H9 (cell line): ENCODE measurements around the gene BIRC5. TPM values are rescaled to one million over a fixed set of nuclear protein-coding genes. Genes with fewer than 3 reads are reported as not detected.
A peak's percentile ranks its signal among the peaks of the same experiment; 100 is the strongest.

ENCODE experiments used
- DNase-seq: peaks from one replicate; pipeline ENCODE4 v3.0.0-alpha.2; 2017
- H2AFZ ChIP-seq: one replicate; pipeline ENCODE4 v1.6.1; 2013; ENCODE audit warnings: mild to moderate bottlenecking, low read length, control low read depth, moderate library complexity
- H2AK5ac ChIP-seq: 2 replicates; pipeline ENCODE4 v1.6.1; 2013; ENCODE audit warnings: low read length, control low read depth, mixed read lengths; ENCODE audit not compliant: insufficient read length
- H2BK120ac ChIP-seq: one replicate; pipeline ENCODE4 v1.6.1; 2013; ENCODE audit warnings: low read depth, mild to moderate bottlenecking, low read length, control low read depth, inconsistent platforms; ENCODE audit not compliant: poor library complexity, severe bottlenecking
- H2BK12ac ChIP-seq: 2 replicates; pipeline ENCODE4 v1.6.1; 2013; ENCODE audit warnings: low read length, control low read depth, mixed read lengths, low read depth; ENCODE audit not compliant: insufficient read length
- H2BK15ac ChIP-seq: 2 replicates; pipeline ENCODE4 v1.6.1; 2013; ENCODE audit warnings: low read depth, low read length, control low read depth
- H2BK20ac ChIP-seq: one replicate; pipeline ENCODE4 v1.6.1; 2013; ENCODE audit warnings: low read depth, mild to moderate bottlenecking, low read length, control low read depth, inconsistent platforms; ENCODE audit not compliant: poor library complexity, severe bottlenecking
- H2BK5ac ChIP-seq: 2 replicates; pipeline ENCODE4 v1.6.1; 2013; ENCODE audit warnings: low read length, control low read depth, mixed read lengths; ENCODE audit not compliant: insufficient read length
- H3K14ac ChIP-seq: 2 replicates; pipeline ENCODE4 v1.6.1; 2013; ENCODE audit warnings: low read length, control low read depth; ENCODE audit not compliant: insufficient read depth
- H3K18ac ChIP-seq: 2 replicates; pipeline ENCODE4 v1.6.1; 2013; ENCODE audit warnings: low read depth, mild to moderate bottlenecking, mixed read lengths, low read length, control low read depth; ENCODE audit not compliant: insufficient read length
- H3K23ac ChIP-seq: 2 replicates; pipeline ENCODE4 v1.6.1; 2013; ENCODE audit warnings: low read length, control low read depth, mixed read lengths, low read depth; ENCODE audit not compliant: insufficient read length
- H3K23me2 ChIP-seq: 2 replicates; pipeline ENCODE4 v1.6.1; 2013; ENCODE audit warnings: low read depth, mild to moderate bottlenecking, mixed read lengths, low read length, control low read depth; ENCODE audit not compliant: insufficient read length, poor library complexity, severe bottlenecking
- H3K27ac ChIP-seq: 2 replicates; pipeline ENCODE4 v1.5.1; 2013; ENCODE audit warnings: low read length, control low read depth, mixed read lengths, low read depth; ENCODE audit not compliant: insufficient read length
- H3K27me3 ChIP-seq: 2 replicates; pipeline ENCODE4 v1.6.1; 2013; ENCODE audit warnings: low read length, control low read depth, inconsistent platforms; ENCODE audit not compliant: insufficient read depth
- H3K4ac ChIP-seq: 2 replicates; pipeline ENCODE4 v1.6.1; 2013; ENCODE audit warnings: low read depth, mild to moderate bottlenecking, control low read depth, inconsistent platforms, low read length, moderate library complexity
- H3K4me1 ChIP-seq: 2 replicates; pipeline ENCODE4 v1.6.1; 2013; ENCODE audit warnings: low read length, control low read depth, inconsistent platforms; ENCODE audit not compliant: insufficient read depth
- H3K4me2 ChIP-seq: 2 replicates; pipeline ENCODE4 v1.6.1; 2013; ENCODE audit warnings: low read length, control low read depth, mixed read lengths; ENCODE audit not compliant: insufficient read length, insufficient read depth
- H3K56ac ChIP-seq: 2 replicates; pipeline ENCODE4 v1.6.1; 2013; ENCODE audit warnings: low read depth, mild to moderate bottlenecking, mixed read lengths, low read length, control low read depth; ENCODE audit not compliant: insufficient read length
- H3K79me1 ChIP-seq: 2 replicates; pipeline ENCODE4 v1.6.1; 2013; ENCODE audit warnings: low read depth, mild to moderate bottlenecking, moderate library complexity, low read length, control low read depth, inconsistent platforms; ENCODE audit not compliant: insufficient read depth, poor library complexity, severe bottlenecking
- H3K79me2 ChIP-seq: 2 replicates; pipeline ENCODE4 v1.6.1; 2013; ENCODE audit warnings: low read length, control low read depth, inconsistent platforms; ENCODE audit not compliant: insufficient read depth
- H3K9ac ChIP-seq: 2 replicates; pipeline ENCODE4 v1.6.1; 2013; ENCODE audit warnings: low read length, control low read depth, mixed read lengths; ENCODE audit not compliant: insufficient read length; ENCODE audit errors: extremely low read depth
- H3K9me3 ChIP-seq: one replicate; pipeline ENCODE4 v1.6.1; 2013; ENCODE audit warnings: low read depth, low read length, inconsistent platforms; ENCODE audit not compliant: control insufficient read depth
- H3T11ph ChIP-seq: one replicate; pipeline ENCODE4 v1.6.1; 2013; ENCODE audit warnings: mild to moderate bottlenecking, low read length, control low read depth, inconsistent platforms
- H4K20me1 ChIP-seq: one replicate; pipeline ENCODE4 v1.6.1; 2013; ENCODE audit not compliant: control insufficient read depth, insufficient read length, insufficient read depth
- H4K5ac ChIP-seq: 2 replicates; pipeline ENCODE4 v1.6.1; 2013; ENCODE audit warnings: low read depth, mild to moderate bottlenecking, mixed read lengths, low read length, control low read depth; ENCODE audit not compliant: insufficient read length
- H4K8ac ChIP-seq: replicated peaks from 2 replicates; pipeline ENCODE4 v1.6.1; 2013; ENCODE audit warnings: low read length, control low read depth, mixed read lengths, low read depth; ENCODE audit not compliant: insufficient read length
- H4K91ac ChIP-seq: 2 replicates; pipeline ENCODE4 v1.6.1; 2013; ENCODE audit warnings: low read depth, mild to moderate bottlenecking, moderate library complexity, mixed read lengths, low read length, control low read depth; ENCODE audit not compliant: insufficient read length
- H3K27ac Mint-ChIP-seq, 3 experiments: 2 replicates in 2 of 3; 3 replicates in 1 of 3; pipeline ENCODE4 v1.8.0; 2020 to 2021; ENCODE audit warnings: mixed read lengths in 3 of 3, mild to moderate bottlenecking in 1 of 3, moderate library complexity in 1 of 3
- H3K27me3 Mint-ChIP-seq: 2 replicates; pipeline ENCODE4 v1.8.0; 2021; ENCODE audit warnings: low read depth, mild to moderate bottlenecking, moderate library complexity, mixed read lengths
- H3K36me3 Mint-ChIP-seq, 3 experiments: 2 replicates in 2 of 3; 3 replicates in 1 of 3; pipeline ENCODE4 v1.8.0; 2020 to 2021; ENCODE audit warnings: low read depth in 3 of 3, mixed read lengths in 3 of 3; ENCODE audit not compliant: insufficient read depth in 1 of 3
- H3K4me1 Mint-ChIP-seq, 2 experiments: 2 replicates each; pipeline ENCODE4 v1.8.0; 2020; ENCODE audit warnings: mixed read lengths in 2 of 2
- H3K4me3 Mint-ChIP-seq, 2 experiments: 2 replicates in 1 of 2; 3 replicates in 1 of 2; pipeline ENCODE4 v1.8.0; 2020 to 2021; ENCODE audit warnings: mild to moderate bottlenecking in 2 of 2, mixed read lengths in 2 of 2, moderate library complexity in 1 of 2
- H3K9me3 Mint-ChIP-seq, 2 experiments: 2 replicates in 1 of 2; 3 replicates in 1 of 2; pipeline ENCODE4 v1.8.0; 2020; ENCODE audit warnings: mild to moderate bottlenecking in 2 of 2, mixed read lengths in 2 of 2, moderate library complexity in 1 of 2
- WGBS: extraction: QIAGEN DNeasy Blood & Tissue Kit; methylation state at CpG from one replicate; pipeline ENCODE4 v1.1.7; 2013; ENCODE audit warnings: missing lambda C conversion rate, low lambda C conversion rate, mixed read lengths; ENCODE audit not compliant: insufficient read length; ENCODE audit errors: extremely low coverage; 5-methylcytosine and 5-hydroxymethylcytosine counted together
- total RNA-seq: library from RNA; stranded (reverse); gene quantifications from 2 replicates; pipeline ENCODE4 v1.2.1, GENCODE V29; 2021
- TF ChIP-seq, protein P1 (sequence below): fragments of 200-600 bp; sonication (generic); conservative IDR thresholded peaks from 3 replicates; pipeline ENCODE4 v1.8.0; 2021; ENCODE audit warnings: antibody characterized with exemption, mild to moderate bottlenecking

The BIRC5 gene
- total RNA-seq, 1 experiment from 2014 or later: 97.8 TPM

DNA sequence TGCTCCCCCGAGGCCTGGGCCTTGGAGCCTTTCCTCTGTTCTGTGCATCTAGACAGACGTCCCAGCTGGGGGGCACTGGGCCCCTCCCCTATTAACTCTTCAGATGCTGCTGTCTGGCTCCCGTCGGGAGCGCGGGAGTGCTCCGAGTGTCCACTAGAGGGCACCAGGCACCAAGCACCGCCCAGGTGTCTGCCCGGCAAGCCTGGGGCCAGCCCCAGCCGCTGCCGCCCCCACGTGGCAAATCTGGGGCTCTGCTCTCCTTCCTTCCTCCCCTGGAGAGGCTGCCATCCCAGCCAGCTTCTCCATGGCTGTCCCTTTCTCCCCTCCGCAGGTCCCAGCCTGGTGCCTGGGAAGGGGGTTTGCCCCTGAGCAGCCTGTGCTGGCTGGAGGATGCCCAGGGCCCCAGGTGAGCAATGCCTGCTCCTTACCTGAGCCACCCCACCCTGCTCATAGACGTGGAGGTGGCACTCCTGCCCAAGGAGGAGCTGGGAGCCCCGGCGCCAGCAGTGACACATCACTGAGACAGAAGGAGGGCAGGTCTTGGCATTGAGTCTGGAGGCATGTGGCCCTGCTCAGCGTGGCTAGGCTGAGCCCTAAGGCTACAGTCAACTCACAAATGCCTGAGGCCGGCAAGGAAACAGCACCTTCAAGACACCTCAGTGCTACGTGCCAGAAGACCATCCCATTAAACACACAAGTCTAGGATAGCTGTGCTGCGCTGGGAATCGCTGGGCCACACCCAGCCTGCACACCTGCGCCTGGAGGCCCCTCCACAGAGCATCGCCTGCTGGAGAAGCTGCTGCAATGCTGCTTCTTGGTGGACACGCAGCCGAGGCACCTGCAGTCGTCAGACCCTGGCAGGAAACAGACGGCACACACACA is 37.1 kb downstream of the BIRC5 start:
- Histone ChIP-seq H2BK12ac (no peak overlapping the region), H3K23me2 (no peaks in the 10 kb centered on the region), H4K8ac (no peak overlapping the region), H3K56ac (no peak overlapping the region), H2BK20ac (no peak overlapping the region), H3K79me1 (no peaks in the 10 kb centered on the region), H3T11ph (no peak overlapping the region), H4K91ac (no peak overlapping the region), H3K4me2 (no peak overlapping the region), H3K79me2 (no peaks in the 10 kb centered on the region), H4K5ac (no peak overlapping the region), H2AFZ (no peak overlapping the region), H2BK15ac (no peak overlapping the region), H3K27me3 (no peaks in the 10 kb centered on the region), H4K20me1 (no peaks in the 10 kb centered on the region), H3K14ac (no peak overlapping the region), H3K9ac (no peak overlapping the region), H2BK120ac (no peak overlapping the region), H2AK5ac (no peak overlapping the region), H3K23ac (no peak overlapping the region), H2BK5ac (no peak overlapping the region), H3K9me3 (no peaks in the 10 kb centered on the region), H3K4me1 (peaks cover 3% of the 10 kb centered on the region; the same call in 1 of the 2 replicates), H3K27ac (no peak overlapping the region), H3K18ac (no peak overlapping the region), H3K4ac (no peak overlapping the region)
- WGBS: no CpG with 5 or more reads among the region's 27 CpGs
- Mint-ChIP-seq H3K36me3 (no peaks in the 10 kb centered on the region), H3K27me3 (peaks cover 1% of the 10 kb centered on the region; the same call in 1 of the 2 replicates), H3K4me3 (no peak overlapping the region; a peak in 2 of 5 replicates), H3K9me3 (peaks cover 3% of the 10 kb centered on the region in 2 experiments; a peak in 2 of 5 replicates), H3K4me1 (peaks cover 18 to 41% of the 10 kb centered on the region in 2 experiments), H3K27ac (peak overlapping the region in 1 of 3 experiments; percentile 34; a peak in 1 of 7 replicates)
- TF ChIP-seq, protein P1, sequence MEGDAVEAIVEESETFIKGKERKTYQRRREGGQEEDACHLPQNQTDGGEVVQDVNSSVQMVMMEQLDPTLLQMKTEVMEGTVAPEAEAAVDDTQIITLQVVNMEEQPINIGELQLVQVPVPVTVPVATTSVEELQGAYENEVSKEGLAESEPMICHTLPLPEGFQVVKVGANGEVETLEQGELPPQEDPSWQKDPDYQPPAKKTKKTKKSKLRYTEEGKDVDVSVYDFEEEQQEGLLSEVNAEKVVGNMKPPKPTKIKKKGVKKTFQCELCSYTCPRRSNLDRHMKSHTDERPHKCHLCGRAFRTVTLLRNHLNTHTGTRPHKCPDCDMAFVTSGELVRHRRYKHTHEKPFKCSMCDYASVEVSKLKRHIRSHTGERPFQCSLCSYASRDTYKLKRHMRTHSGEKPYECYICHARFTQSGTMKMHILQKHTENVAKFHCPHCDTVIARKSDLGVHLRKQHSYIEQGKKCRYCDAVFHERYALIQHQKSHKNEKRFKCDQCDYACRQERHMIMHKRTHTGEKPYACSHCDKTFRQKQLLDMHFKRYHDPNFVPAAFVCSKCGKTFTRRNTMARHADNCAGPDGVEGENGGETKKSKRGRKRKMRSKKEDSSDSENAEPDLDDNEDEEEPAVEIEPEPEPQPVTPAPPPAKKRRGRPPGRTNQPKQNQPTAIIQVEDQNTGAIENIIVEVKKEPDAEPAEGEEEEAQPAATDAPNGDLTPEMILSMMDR: peak; percentile 100
- peak; percentile 96 for DNase-seq
